ENCODE data around the gene LGALS3BP.

DNA sequence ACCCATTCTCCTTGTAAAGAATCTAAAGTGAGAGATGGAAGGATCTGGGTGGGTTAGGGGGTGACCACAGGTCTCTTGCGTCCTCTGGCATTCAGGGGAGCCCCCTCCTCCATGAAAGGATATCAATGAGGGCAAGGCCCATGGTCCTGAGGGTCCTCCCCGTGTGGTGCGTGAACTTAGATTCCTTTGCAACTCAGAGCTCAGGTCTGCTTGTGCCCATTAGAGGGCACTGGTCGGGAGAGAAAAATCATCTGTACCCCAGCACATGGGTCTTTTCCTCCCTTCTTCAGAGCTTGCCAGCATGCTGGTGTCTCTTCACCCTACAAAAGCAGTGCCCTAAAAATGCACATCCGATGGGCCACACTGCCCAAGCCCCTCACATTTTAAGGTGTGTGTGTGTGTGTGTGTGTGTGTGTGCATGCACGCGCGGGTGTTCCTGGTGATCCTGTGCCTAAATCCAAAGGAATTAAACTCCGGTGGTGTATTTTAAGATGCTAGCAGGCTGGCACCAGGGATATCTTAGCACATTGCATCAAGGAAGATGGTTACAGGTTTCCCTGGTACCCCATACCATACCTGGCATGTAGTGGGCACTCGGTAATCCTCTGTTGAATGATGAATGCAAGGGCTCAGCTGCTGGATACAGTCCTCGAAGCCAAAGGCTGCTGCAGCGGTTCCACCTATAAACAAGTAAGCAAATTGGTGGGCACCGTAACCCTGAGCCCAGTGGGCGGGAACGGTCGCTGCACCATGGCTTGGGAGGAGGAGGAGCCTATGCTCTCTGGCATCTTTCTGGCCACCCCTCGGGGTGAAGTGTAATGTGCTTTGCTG, 49.0 kb upstream of the LGALS3BP start:
- TF ChIP-seq, protein P1, sequence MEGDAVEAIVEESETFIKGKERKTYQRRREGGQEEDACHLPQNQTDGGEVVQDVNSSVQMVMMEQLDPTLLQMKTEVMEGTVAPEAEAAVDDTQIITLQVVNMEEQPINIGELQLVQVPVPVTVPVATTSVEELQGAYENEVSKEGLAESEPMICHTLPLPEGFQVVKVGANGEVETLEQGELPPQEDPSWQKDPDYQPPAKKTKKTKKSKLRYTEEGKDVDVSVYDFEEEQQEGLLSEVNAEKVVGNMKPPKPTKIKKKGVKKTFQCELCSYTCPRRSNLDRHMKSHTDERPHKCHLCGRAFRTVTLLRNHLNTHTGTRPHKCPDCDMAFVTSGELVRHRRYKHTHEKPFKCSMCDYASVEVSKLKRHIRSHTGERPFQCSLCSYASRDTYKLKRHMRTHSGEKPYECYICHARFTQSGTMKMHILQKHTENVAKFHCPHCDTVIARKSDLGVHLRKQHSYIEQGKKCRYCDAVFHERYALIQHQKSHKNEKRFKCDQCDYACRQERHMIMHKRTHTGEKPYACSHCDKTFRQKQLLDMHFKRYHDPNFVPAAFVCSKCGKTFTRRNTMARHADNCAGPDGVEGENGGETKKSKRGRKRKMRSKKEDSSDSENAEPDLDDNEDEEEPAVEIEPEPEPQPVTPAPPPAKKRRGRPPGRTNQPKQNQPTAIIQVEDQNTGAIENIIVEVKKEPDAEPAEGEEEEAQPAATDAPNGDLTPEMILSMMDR (IDR thresholded peaks at IDR 0.05; ENCODE audit: low read depth, low read length, missing input control): no peak
- TF ChIP-seq TAF1 (conservative IDR thresholded peaks at IDR 0.05) (no peak), SP1 (IDR thresholded peaks at IDR 0.05) (no peak), GABPA (IDR thresholded peaks at IDR 0.05 in 1 of 2, conservative IDR thresholded peaks at IDR 0.05 in 1 of 2) (no peak), YY1 (IDR thresholded peaks at IDR 0.05) (no peak), EGR1 (IDR thresholded peaks at IDR 0.05; ENCODE audit: low read depth in 2 of 2) (no peak), RXRA (IDR thresholded peaks at IDR 0.05) (no peak), FOXA1 (IDR thresholded peaks at IDR 0.05) (no peak)
- TF ChIP-seq, protein P2, sequence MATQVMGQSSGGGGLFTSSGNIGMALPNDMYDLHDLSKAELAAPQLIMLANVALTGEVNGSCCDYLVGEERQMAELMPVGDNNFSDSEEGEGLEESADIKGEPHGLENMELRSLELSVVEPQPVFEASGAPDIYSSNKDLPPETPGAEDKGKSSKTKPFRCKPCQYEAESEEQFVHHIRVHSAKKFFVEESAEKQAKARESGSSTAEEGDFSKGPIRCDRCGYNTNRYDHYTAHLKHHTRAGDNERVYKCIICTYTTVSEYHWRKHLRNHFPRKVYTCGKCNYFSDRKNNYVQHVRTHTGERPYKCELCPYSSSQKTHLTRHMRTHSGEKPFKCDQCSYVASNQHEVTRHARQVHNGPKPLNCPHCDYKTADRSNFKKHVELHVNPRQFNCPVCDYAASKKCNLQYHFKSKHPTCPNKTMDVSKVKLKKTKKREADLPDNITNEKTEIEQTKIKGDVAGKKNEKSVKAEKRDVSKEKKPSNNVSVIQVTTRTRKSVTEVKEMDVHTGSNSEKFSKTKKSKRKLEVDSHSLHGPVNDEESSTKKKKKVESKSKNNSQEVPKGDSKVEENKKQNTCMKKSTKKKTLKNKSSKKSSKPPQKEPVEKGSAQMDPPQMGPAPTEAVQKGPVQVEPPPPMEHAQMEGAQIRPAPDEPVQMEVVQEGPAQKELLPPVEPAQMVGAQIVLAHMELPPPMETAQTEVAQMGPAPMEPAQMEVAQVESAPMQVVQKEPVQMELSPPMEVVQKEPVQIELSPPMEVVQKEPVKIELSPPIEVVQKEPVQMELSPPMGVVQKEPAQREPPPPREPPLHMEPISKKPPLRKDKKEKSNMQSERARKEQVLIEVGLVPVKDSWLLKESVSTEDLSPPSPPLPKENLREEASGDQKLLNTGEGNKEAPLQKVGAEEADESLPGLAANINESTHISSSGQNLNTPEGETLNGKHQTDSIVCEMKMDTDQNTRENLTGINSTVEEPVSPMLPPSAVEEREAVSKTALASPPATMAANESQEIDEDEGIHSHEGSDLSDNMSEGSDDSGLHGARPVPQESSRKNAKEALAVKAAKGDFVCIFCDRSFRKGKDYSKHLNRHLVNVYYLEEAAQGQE (IDR thresholded peaks at IDR 0.05): no peak
- TF ChIP-seq, protein P3, sequence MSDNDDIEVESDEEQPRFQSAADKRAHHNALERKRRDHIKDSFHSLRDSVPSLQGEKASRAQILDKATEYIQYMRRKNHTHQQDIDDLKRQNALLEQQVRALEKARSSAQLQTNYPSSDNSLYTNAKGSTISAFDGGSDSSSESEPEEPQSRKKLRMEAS (IDR thresholded peaks at IDR 0.05): no peak
